C4-2B (cell line): ENCODE data around the gene PLXDC2.

Experiments used
- ZFX ChIP-seq: fragments of 450-650 bp; IDR thresholded peaks from 2 replicates; pipeline ENCODE4 v1.6.1; 2017
- TF ChIP-seq, protein P1 (sequence below): fragments of 450-650 bp; conservative IDR thresholded peaks from 2 replicates; pipeline ENCODE4 v1.5.1; 2017; ENCODE audit warnings: mild to moderate bottlenecking

DNA sequence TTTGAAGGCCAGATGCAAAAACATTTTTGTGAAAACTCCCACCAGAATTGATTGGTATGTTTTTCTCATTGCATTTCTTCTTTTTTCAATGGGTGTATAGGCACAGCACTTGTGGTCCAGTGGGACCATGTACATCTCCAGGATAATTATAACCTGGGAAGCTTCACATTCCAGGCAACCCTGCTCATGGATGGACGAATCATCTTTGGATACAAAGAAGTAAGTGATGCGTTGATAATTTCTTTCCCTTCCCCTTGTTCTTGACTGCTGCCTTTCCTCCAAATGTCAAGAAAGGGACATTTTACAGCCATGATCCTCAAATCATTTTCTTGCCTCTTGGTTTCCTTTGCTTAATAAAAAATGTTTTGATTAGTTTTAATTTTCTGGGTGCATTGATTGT is 331.5 kb downstream of the PLXDC2 start:
- TF ChIP-seq, protein P1, sequence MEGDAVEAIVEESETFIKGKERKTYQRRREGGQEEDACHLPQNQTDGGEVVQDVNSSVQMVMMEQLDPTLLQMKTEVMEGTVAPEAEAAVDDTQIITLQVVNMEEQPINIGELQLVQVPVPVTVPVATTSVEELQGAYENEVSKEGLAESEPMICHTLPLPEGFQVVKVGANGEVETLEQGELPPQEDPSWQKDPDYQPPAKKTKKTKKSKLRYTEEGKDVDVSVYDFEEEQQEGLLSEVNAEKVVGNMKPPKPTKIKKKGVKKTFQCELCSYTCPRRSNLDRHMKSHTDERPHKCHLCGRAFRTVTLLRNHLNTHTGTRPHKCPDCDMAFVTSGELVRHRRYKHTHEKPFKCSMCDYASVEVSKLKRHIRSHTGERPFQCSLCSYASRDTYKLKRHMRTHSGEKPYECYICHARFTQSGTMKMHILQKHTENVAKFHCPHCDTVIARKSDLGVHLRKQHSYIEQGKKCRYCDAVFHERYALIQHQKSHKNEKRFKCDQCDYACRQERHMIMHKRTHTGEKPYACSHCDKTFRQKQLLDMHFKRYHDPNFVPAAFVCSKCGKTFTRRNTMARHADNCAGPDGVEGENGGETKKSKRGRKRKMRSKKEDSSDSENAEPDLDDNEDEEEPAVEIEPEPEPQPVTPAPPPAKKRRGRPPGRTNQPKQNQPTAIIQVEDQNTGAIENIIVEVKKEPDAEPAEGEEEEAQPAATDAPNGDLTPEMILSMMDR = no peak
- no peak for TF ChIP-seq ZFX
